Activated naive CD4-positive, alpha-beta T cell treated with anti-CD3 and anti-CD28 coated beads for 36 hours (primary cell): ENCODE results near the gene HTRA1. TPM values are rescaled to one million over a fixed set of nuclear protein-coding genes. Genes with fewer than 3 reads are reported as not detected.

Experiments used
- CTCF ChIA-PET: fragments of 350-600 bp; sonication (Branson Sonifier 250); formaldehyde crosslinking; loops from one replicate; lab custom pipeline; 2021; ENCODE audit warnings: antibody characterized with exemption; lab: Charles Lee
- DNase-seq: peaks from one replicate; pipeline ENCODE4 v3.0.0-alpha.2; 2020
- H3K27ac Mint-ChIP-seq: one replicate; pipeline ENCODE4 v1.8.0; 2021; ENCODE audit warnings: mild to moderate bottlenecking, mixed read lengths
- H3K27me3 Mint-ChIP-seq: one replicate; pipeline ENCODE4 v1.8.0; 2021; ENCODE audit warnings: low read depth, mixed read lengths
- H3K36me3 Mint-ChIP-seq: one replicate; pipeline ENCODE4 v1.8.0; 2021; ENCODE audit warnings: low read depth, mixed read lengths
- H3K4me1 Mint-ChIP-seq: one replicate; pipeline ENCODE4 v1.8.0; 2021; ENCODE audit warnings: low read depth, mixed read lengths
- H3K4me3 Mint-ChIP-seq: one replicate; pipeline ENCODE4 v1.8.0; 2021; ENCODE audit warnings: mild to moderate bottlenecking, moderate library complexity, mixed read lengths
- H3K9me3 Mint-ChIP-seq: one replicate; pipeline ENCODE4 v1.8.0; 2021; ENCODE audit warnings: mixed read lengths
- intact Hi-C: fragments of 100-400 bp; cut with micrococcal nuclease; formaldehyde crosslinking; loops from one replicate; pipeline ENCODE4 v1.15.1; 2023
- total RNA-seq, 2 experiments: library from RNA; stranded (reverse); gene quantifications; one replicate each; pipeline ENCODE4 v1.2.3, GENCODE V29; 2021

The HTRA1 gene
- total RNA-seq, 2 experiments from 2014 or later, result not detected

DNA sequence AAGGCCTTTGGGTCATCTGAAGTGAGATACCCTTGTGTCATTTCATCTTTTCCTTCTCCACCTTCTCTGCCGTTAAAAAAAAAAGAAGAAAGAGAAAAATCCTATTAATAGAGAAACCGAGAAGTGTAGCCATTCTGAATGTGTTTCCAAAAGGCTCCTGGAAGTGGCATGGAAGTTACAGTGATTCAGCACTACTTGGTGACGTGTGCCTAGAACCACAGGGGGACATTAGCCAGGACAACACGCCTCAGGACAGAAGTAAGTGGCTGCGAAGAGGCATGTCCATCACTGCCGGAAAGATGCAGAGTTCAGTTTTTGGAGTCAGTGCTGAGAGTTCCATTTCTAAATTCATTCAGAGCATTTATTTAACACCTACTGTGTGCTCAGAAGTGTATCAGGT lies 6.3 kb downstream of the HTRA1 start:
- DNase-seq, result no peak
- Mint-ChIP-seq H3K4me1 (no peaks in the 10 kb centered on the region), H3K4me3 (no peak overlapping the region), H3K27ac (no peak overlapping the region), H3K9me3 (no peaks in the 10 kb centered on the region), H3K27me3 (peaks cover 33% of the 10 kb centered on the region), H3K36me3 (no peaks in the 10 kb centered on the region)
- intact Hi-C loops, result no loop called here
- CTCF ChIA-PET, result interaction anchor here (1.2 to 1.6 kb wide), 2 partner anchors 100 to 170 kb away, joined by 3 to 6 read pairs; no protein-coding TSS in a partner anchor

DNA sequence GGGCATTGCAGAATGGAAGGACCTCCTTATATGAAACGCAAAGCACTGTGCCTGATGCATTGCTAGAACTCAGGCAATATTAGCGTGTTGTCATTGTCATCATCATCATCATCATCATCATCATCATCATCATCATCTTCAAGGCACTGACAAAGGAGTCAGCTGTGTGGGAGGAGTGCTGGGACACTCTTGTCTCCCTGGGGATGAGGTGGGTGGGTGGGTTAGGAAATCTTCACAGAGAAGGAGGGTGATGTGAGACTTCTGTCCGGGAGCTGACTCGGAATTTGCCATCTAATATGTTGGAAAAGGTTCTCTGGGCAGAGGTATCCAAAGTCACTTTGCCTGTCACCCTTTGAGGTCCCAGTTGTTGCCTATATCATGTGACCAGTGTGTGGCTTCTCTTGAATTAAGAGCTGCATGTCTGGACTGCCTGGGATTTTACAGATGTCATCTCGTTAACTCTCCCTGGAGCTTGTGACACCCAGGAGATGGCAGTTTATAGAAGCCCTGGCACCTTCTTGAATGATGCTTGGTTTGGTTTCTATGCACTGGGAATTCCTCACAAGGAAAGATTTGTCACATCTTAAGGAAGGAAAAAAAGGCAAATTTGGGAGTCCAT lies 7.1 kb downstream of the HTRA1 start:
- H3K36me3 Mint-ChIP-seq, result no peaks in the 10 kb centered on the region
- no peaks in the 10 kb centered on the region for H3K9me3 Mint-ChIP-seq
- CTCF ChIA-PET, result no interaction called here
- no peak overlapping the region for H3K27ac Mint-ChIP-seq
- no peak for DNase-seq
- no peaks in the 10 kb centered on the region for H3K4me1 Mint-ChIP-seq
- no peak overlapping the region for H3K4me3 Mint-ChIP-seq
- intact Hi-C loops, result no loop called here
- H3K27me3 Mint-ChIP-seq, result peaks cover 26% of the 10 kb centered on the region

DNA sequence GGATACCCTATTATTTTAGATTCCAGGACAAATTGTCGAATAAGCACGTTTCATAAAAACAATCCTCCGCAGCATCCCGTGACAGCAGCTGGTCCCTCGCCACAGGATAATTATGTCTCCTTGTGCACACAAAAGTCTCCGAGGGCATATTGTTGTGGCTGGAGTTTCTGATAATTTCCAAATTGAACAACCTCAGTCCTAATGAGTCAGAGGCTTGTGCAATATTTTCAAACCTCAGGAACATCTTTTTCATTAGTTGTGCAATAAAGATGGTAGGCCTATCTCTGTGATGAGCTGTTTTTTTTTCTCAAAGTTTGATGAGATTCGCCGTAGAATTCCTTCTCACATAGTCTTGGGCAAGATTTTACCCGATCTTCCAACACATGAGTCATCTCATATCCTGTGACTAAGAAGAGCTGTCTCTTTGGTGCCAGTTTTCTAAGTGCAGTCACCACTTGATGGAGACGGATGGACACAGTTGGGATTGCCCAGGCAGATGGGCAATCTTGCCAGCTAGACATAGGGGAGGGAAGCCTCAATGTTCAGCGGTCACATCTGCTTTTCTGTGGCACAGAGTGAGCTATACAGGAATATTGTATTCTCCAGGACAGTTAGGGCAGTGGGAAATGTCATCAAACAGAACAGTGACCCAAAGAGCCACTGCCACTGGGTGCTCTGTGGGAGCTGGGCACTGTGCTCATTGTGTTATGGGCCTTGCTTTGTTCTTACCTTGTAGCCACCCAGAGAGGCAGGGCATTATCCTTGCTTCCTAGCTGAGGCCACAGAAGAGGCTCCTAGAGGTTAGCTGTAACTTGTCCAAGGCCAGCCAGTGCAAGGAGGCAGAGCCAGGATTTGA lies 7.8 kb downstream of the HTRA1 start:
- Mint-ChIP-seq H3K27me3 (peaks cover 19% of the 10 kb centered on the region), H3K9me3 (no peaks in the 10 kb centered on the region), H3K4me1 (peaks cover 3% of the 10 kb centered on the region), H3K36me3 (no peaks in the 10 kb centered on the region), H3K27ac (no peak overlapping the region), H3K4me3 (no peak overlapping the region)
- no peak for DNase-seq
- intact Hi-C loops, result no loop called here
- CTCF ChIA-PET, result interaction anchor here (0.8 to 1.2 kb wide), 2 partner anchors 34 to 97 kb away, joined by 3 to 4 read pairs; no protein-coding TSS in a partner anchor

DNA sequence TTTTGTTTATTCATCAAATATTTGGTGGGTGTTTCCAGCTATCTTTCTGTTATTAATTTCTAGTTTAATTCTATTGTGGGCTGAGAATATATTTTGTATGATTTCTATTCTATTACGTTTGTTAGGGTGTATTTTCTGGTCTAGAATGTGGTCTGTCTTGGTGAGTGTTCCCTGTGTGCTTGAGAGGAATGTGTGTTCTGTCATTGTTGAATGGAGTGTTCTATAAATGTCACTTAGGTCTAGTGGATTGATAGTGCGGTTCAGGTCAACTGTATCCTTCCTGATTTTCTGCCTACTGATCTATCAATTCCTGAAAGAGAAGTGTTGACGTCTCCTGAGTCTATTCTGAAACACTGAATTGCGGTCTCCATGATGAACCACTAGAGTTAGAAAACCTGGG lies 8.5 kb downstream of the HTRA1 start:
- CTCF ChIA-PET, result interaction anchor here (1.1 to 1.2 kb wide), 2 partner anchors 35 to 171 kb away, joined by 4 read pairs; no protein-coding TSS in a partner anchor
- H3K4me3 Mint-ChIP-seq, result no peak overlapping the region
- H3K9me3 Mint-ChIP-seq, result no peaks in the 10 kb centered on the region
- H3K27me3 Mint-ChIP-seq, result peaks cover 19% of the 10 kb centered on the region
- H3K27ac Mint-ChIP-seq, result no peak overlapping the region
- no peaks in the 10 kb centered on the region for H3K36me3 Mint-ChIP-seq
- H3K4me1 Mint-ChIP-seq, result peaks cover 8% of the 10 kb centered on the region
- DNase-seq, result no peak
- intact Hi-C loops, result no loop called here

DNA sequence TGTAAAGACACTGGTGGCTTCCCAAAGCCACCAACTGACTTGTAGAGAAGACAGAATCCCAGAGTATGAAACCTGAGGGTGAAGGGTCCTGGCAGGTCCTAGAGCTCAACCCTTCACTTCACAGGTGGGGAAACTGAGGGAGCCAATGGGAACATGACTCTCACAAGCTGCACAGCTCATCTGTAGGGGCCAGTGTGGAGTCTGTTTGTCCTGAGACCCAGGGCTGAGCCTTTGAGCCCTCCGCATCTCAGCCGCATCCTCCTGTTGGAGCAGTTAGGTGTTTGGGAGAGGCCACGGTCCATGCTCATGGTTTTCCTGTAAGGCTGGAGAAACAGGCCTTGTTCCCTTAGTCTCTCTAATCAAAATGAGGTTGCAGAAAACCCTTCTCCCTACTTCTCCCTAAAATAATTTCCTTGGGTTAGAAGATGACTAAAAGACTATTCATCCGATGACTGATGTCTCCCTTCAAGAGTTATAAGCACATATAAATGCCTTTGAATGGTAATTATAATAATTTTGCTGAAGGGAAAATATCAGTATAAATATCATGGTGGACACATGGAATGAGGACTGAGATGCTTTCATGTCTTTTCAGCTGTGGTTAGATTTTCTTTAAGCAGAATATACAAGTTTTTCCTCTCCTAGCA lies 10.3 kb downstream of the HTRA1 start:
- CTCF ChIA-PET, result no interaction called here
- H3K36me3 Mint-ChIP-seq, result no peaks in the 10 kb centered on the region

DNA sequence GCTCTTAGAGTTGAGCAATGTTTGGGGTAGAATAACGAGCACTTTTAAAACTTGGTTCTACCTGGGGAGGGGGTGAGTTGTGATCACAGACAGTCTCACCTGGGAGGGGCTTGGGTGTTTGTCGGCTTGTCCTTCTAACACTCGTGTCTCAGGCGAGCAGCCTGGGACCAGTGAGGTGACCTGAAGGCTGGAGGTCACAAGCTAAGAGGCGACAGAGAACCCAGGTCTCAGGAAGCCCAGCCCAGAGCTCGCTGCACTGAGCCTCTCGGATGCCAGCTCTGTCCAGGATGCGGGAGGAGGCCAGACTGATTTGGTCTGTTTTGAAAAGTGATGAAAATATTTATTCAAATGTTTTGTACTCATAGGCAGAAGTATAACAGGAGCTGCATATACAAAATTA lies 11.8 kb downstream of the HTRA1 start:
- Mint-ChIP-seq H3K27ac (no peak overlapping the region), H3K36me3 (no peaks in the 10 kb centered on the region), H3K27me3 (peaks cover 11% of the 10 kb centered on the region), H3K4me3 (no peak overlapping the region), H3K9me3 (no peaks in the 10 kb centered on the region), H3K4me1 (peaks cover 8% of the 10 kb centered on the region)
- intact Hi-C loops, result no loop called here
- no peak for DNase-seq
- CTCF ChIA-PET, result interaction anchor here (0.7 kb wide), 1 partner anchor 832 kb away, joined by 3 read pairs; no protein-coding TSS in a partner anchor

More for the DNA sequence above, 10.3 kb downstream of the HTRA1 start:
- Mint-ChIP-seq H3K4me3 (no peak overlapping the region), H3K27ac (no peak overlapping the region), H3K4me1 (peaks cover 8% of the 10 kb centered on the region), H3K27me3 (peaks cover 16% of the 10 kb centered on the region), H3K9me3 (no peaks in the 10 kb centered on the region)
- DNase-seq, result no peak
- intact Hi-C loops, result no loop called here

DNA sequence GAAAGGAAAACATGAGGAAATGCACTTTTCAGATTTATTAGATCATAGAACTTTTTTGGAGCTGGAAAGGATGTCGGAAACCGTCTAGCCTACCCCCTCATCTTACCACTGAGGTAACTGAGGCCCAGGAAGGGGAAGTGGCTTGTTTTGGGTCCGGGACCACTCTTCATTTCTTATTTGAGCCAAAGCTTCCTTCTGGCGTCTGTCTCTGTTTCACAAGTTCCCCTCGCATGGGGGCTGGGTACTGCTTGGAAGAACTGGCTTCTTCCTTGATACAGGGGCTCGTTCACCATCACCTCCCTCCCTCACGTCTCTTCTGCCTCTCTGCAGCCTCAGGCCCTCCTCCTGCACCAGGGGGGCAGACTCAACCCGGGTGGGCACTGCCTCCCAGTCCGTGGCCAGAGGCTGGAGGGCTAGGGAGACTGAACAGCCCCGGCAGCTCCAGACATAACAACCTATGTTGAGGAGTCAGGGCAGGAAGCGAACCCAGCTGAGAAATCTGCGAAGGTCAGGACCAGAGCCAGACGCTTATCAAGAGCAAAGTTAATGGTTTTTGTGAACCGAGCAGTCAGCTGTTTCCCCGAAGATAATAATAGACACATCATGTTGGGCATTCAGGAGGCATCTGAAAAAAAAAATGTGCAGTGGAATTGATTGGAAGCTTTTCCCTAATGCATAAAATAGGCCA lies 12.9 kb downstream of the HTRA1 start:
- H3K4me3 Mint-ChIP-seq, result no peak overlapping the region
- DNase-seq, result no peak
- peaks cover 8% of the 10 kb centered on the region for H3K4me1 Mint-ChIP-seq
- H3K9me3 Mint-ChIP-seq, result no peaks in the 10 kb centered on the region
- H3K27ac Mint-ChIP-seq, result no peak overlapping the region
- CTCF ChIA-PET, result no interaction called here
- intact Hi-C loops, result no loop called here
- H3K27me3 Mint-ChIP-seq, result peaks cover 10% of the 10 kb centered on the region
- H3K36me3 Mint-ChIP-seq, result no peaks in the 10 kb centered on the region

DNA sequence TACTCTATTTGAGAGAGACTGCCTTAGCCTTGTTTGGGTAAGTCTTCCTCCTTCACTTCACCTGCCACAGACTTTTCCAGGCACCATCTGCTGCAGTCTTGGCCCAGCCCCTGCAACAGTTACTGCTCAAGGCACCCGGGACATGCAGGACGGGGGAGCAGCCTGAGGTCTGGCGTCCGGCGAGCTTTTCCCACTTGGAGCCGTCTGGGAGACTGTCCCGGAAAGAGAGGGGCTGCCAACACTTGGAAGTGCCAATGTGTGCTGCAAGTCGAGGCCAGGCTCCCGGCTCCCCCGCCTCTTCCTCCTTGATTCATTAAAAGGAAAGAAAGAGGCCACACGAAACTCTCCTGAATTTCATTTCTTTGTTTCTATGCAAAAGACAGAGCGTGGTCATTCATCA lies 13.7 kb downstream of the HTRA1 start:
- Mint-ChIP-seq H3K4me3 (no peak overlapping the region), H3K27ac (no peak overlapping the region), H3K36me3 (no peaks in the 10 kb centered on the region), H3K9me3 (no peaks in the 10 kb centered on the region), H3K27me3 (peaks cover 10% of the 10 kb centered on the region), H3K4me1 (peaks cover 8% of the 10 kb centered on the region)
- CTCF ChIA-PET, result no interaction called here
- intact Hi-C loops, result no loop called here
- no peak for DNase-seq

DNA sequence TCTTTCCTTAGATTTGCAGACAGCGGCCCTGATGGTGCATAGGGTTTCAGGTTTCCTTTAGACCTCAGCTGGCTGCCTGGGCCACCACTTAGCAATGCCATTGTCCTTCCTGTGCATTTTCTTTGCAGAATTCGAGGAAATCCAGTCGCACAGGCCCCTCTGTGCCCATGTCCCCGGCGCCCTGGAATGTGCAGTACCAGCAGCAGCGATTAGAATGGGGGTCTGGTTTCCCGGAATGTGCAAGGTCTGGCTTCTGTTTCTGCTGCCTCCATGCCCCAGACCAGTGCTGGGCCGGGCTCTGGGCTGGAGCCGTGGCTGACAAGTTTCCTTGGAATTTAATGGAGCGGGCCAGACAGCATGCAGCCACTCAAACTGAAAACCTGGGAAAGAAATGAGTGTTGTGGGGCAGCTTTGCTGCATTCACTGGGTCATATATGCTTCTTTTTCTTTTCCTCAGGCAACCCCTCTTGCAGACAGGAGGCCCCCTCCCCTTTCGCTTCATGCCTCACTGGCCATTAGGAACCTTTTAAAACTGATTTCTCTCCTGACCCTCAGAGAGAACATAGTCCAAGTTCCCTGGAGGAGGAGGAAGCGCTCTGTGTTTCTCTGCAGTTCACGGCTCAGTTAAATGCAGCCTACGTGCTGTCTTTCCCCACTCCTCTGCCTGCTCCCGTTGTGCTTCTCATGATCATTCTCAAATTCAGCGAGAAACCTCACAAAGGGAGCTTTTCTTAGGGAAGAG lies 14.4 kb downstream of the HTRA1 start:
- Mint-ChIP-seq H3K4me3 (no peak overlapping the region), H3K27ac (no peak overlapping the region), H3K9me3 (no peaks in the 10 kb centered on the region), H3K4me1 (peaks cover 8% of the 10 kb centered on the region), H3K36me3 (no peaks in the 10 kb centered on the region), H3K27me3 (peaks cover 10% of the 10 kb centered on the region)
- intact Hi-C loops, result no loop called here
- no peak for DNase-seq
- CTCF ChIA-PET, result no interaction called here

DNA sequence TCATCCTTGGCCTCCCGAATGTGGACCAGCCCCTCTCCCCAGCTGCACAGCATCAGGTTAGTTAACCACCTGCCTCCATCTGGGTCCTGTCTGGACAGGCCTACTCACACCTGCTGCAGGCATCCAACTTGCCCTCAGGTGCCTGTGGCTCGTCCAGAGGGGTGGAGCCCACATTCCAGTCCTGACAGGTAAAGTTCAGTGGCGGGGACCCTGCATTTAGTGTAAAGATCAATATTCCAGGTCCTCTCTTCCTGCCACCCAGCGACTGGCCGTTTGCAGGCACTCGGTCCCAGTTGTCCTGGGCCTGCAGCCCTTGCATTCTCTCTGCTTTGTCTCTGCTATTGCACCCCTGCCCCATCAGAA lies 15.0 kb downstream of the HTRA1 start:
- intact Hi-C loops, result no loop called here

DNA sequence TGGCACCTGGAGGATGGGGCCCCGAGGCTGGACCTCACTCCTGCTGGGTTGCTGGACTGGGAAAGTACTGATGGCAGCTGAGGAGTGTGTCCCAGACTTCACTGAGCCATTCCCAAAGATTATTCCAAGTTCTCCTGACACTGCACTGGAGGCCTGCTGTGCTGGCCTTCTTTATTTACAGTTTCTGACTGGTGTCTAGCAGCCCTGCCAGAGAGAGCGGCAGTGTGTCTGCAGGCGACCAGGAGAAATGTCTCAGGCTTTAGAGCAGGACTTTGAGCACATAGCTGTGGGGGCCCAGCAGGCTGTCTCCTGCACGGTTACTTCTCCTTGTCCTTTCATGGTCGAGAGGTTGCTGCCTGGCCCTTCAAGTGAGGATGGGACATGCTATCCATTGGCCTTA lies 16.1 kb downstream of the HTRA1 start:
- CTCF ChIA-PET, result no interaction called here
- Mint-ChIP-seq H3K27ac (no peak overlapping the region), H3K27me3 (peaks cover 8% of the 10 kb centered on the region), H3K9me3 (peaks cover 4% of the 10 kb centered on the region), H3K36me3 (no peaks in the 10 kb centered on the region), H3K4me3 (no peak overlapping the region), H3K4me1 (peaks cover 8% of the 10 kb centered on the region)
- intact Hi-C loops, result no loop called here
- DNase-seq, result no peak

More for the DNA sequence above, 15.0 kb downstream of the HTRA1 start:
- CTCF ChIA-PET, result no interaction called here
- Mint-ChIP-seq H3K9me3 (no peaks in the 10 kb centered on the region), H3K4me3 (no peak overlapping the region), H3K4me1 (peaks cover 8% of the 10 kb centered on the region), H3K27ac (no peak overlapping the region), H3K36me3 (no peaks in the 10 kb centered on the region), H3K27me3 (peaks cover 9% of the 10 kb centered on the region)
- DNase-seq, result no peak
